ENCODE results near the gene EPHA7.
A peak's percentile ranks its signal among the peaks of the same experiment; 100 is the strongest.

Gene EPHA7

GRCh38 chr6:93447874-93448273, 28.5 kb upstream of the EPHA7 start:
- Histone ChIP-seq H3K9ac (ENCODE audit: low read length) (no peak overlapping the region), H3K79me2 (ENCODE audit: low read length) (no peaks in the 10 kb centered on the region), H3K36me3 (replicated peaks; ENCODE audit: low read depth, low read length) (no peaks in the 10 kb centered on the region), H3K27me3 (ENCODE audit: low read depth, low read length) (peaks cover 37% of the 10 kb centered on the region), H3K9me3 (ENCODE audit: insufficient read depth, low read length) (no peaks in the 10 kb centered on the region), H3K4me2 (ENCODE audit: low read length) (no peak overlapping the region), H4K20me1 (ENCODE audit: insufficient read depth, low read length) (no peaks in the 10 kb centered on the region), H3K4me3 (ENCODE audit: low read length) (no peak overlapping the region), H2AFZ (ENCODE audit: low read depth, low read length) (no peak overlapping the region), H3K4me1 (ENCODE audit: low read length) (no peaks in the 10 kb centered on the region), H3K27ac (ENCODE audit: low read length) (no peak overlapping the region)
- TF ChIP-seq CTCF (IDR thresholded peaks at IDR 0.05; ENCODE audit: low read depth, low read length) (peak; percentile 42), EZH2phosphoT487 (IDR thresholded peaks at IDR 0.05; ENCODE audit: low read depth) (no peak)

- Histone ChIP-seq H3K79me2 (ENCODE audit: low read length) (no peaks in the 10 kb centered on the region), H3K4me3 (ENCODE audit: low read length) (no peak overlapping the region)
Observed at GRCh38 chr6:93437491-93437890, 18.1 kb upstream of the EPHA7 start.

GRCh38 chr6:93433592-93433991, 14.2 kb upstream of the EPHA7 start:
- no peak overlapping the region for H3K27ac ChIP-seq (ENCODE audit: low read length)
- H3K36me3 ChIP-seq (replicated peaks; ENCODE audit: low read depth, low read length) = no peaks in the 10 kb centered on the region
- H3K9ac ChIP-seq (ENCODE audit: low read length) = no peak overlapping the region
- no peaks in the 10 kb centered on the region for H3K9me3 ChIP-seq (ENCODE audit: insufficient read depth, low read length)
- no peak overlapping the region for H3K4me3 ChIP-seq (ENCODE audit: low read length)
- no peaks in the 10 kb centered on the region for H4K20me1 ChIP-seq (ENCODE audit: insufficient read depth, low read length)
- no peaks in the 10 kb centered on the region for H3K27me3 ChIP-seq (ENCODE audit: low read depth, low read length)
- no peak overlapping the region for H3K4me2 ChIP-seq (ENCODE audit: low read length)
- H2AFZ ChIP-seq (ENCODE audit: low read depth, low read length) = no peak overlapping the region
- TF ChIP-seq EZH2phosphoT487 (IDR thresholded peaks at IDR 0.05; ENCODE audit: low read depth) (no peak), CTCF (IDR thresholded peaks at IDR 0.05; ENCODE audit: low read depth, low read length) (no peak)
- H3K79me2 ChIP-seq (ENCODE audit: low read length) = no peaks in the 10 kb centered on the region
- H3K4me1 ChIP-seq (ENCODE audit: low read length) = no peaks in the 10 kb centered on the region

More at GRCh38 chr6:93437491-93437890, 18.1 kb upstream of the EPHA7 start:
- H3K4me2 ChIP-seq (ENCODE audit: low read length) = no peak overlapping the region
- no peaks in the 10 kb centered on the region for H3K9me3 ChIP-seq (ENCODE audit: insufficient read depth, low read length)
- no peaks in the 10 kb centered on the region for H3K27me3 ChIP-seq (ENCODE audit: low read depth, low read length)
- peaks cover 12% of the 10 kb centered on the region for H3K4me1 ChIP-seq (ENCODE audit: low read length)
- no peaks in the 10 kb centered on the region for H4K20me1 ChIP-seq (ENCODE audit: insufficient read depth, low read length)
- no peak overlapping the region for H2AFZ ChIP-seq (ENCODE audit: low read depth, low read length)
- H3K9ac ChIP-seq (ENCODE audit: low read length) = no peak overlapping the region
- no peak overlapping the region for H3K27ac ChIP-seq (ENCODE audit: low read length)
- TF ChIP-seq CTCF (IDR thresholded peaks at IDR 0.05; ENCODE audit: low read depth, low read length) (no peak), EZH2phosphoT487 (IDR thresholded peaks at IDR 0.05; ENCODE audit: low read depth) (no peak)
- no peaks in the 10 kb centered on the region for H3K36me3 ChIP-seq (replicated peaks; ENCODE audit: low read depth, low read length)

- Histone ChIP-seq H3K4me3 (ENCODE audit: low read length) (no peak overlapping the region), H3K27ac (ENCODE audit: low read length) (no peak overlapping the region), H3K79me2 (ENCODE audit: low read length) (no peaks in the 10 kb centered on the region), H3K9me3 (ENCODE audit: insufficient read depth, low read length) (no peaks in the 10 kb centered on the region), H4K20me1 (ENCODE audit: insufficient read depth, low read length) (no peaks in the 10 kb centered on the region), H2AFZ (ENCODE audit: low read depth, low read length) (no peak overlapping the region), H3K4me1 (ENCODE audit: low read length) (peaks cover 4% of the 10 kb centered on the region), H3K9ac (ENCODE audit: low read length) (no peak overlapping the region), H3K36me3 (replicated peaks; ENCODE audit: low read depth, low read length) (no peaks in the 10 kb centered on the region), H3K27me3 (ENCODE audit: low read depth, low read length) (no peaks in the 10 kb centered on the region), H3K4me2 (ENCODE audit: low read length) (peak overlapping the region; percentile 14; the same call in 1 of the 2 replicates)
- no peak for TF ChIP-seq EZH2phosphoT487 (IDR thresholded peaks at IDR 0.05; ENCODE audit: low read depth)
- peak; percentile 63 for TF ChIP-seq CTCF (IDR thresholded peaks at IDR 0.05; ENCODE audit: low read depth, low read length)
Observed at GRCh38 chr6:93424303-93425064, 5.1 kb upstream of the EPHA7 start.

Data from OCI-LY3 (cell line).